HG03342 (cell line): ENCODE measurements around the gene WLS.

Experiments used
- ATAC-seq: cut with Tn5 transposase; IDR thresholded peaks from one replicate; pipeline ENCODE4 v1.9.1; 2021; ENCODE audit warnings: mild to moderate bottlenecking, moderate library complexity; ENCODE audit not compliant: unreplicated experiment

WLS gene

GRCh38 chr1:68103011-68103545 lies 129.2 kb downstream of the WLS start:
- ATAC-seq = no peak

GRCh38 chr1:68101829-68102228 lies 130.5 kb downstream of the WLS start:
- no peak for ATAC-seq

GRCh38 chr1:68100571-68100970 lies 131.8 kb downstream of the WLS start:
- ATAC-seq = no peak

- ATAC-seq = no peak
Measured at GRCh38 chr1:68093737-68094136, 138.6 kb downstream of the WLS start.

GRCh38 chr1:68087184-68087583 lies 145.1 kb downstream of the WLS start:
- no peak for ATAC-seq

GRCh38 chr1:68085752-68086151 lies 146.6 kb downstream of the WLS start:
- no peak for ATAC-seq

- no peak for ATAC-seq
Measured at GRCh38 chr1:68083686-68084085, 148.6 kb downstream of the WLS start.

- ATAC-seq = no peak
Measured at GRCh38 chr1:68081775-68082283, 150.5 kb downstream of the WLS start.

GRCh38 chr1:68078647-68079046 lies 153.7 kb downstream of the WLS start:
- ATAC-seq = no peak
